Measurements from ENCODE around the gene PRKCB. TPM values are rescaled to one million over a fixed set of nuclear protein-coding genes. Genes with fewer than 3 reads are reported as not detected.

Gene PRKCB
- total RNA-seq, 1 experiment from 2014 or later: 0.89 TPM

DNA sequence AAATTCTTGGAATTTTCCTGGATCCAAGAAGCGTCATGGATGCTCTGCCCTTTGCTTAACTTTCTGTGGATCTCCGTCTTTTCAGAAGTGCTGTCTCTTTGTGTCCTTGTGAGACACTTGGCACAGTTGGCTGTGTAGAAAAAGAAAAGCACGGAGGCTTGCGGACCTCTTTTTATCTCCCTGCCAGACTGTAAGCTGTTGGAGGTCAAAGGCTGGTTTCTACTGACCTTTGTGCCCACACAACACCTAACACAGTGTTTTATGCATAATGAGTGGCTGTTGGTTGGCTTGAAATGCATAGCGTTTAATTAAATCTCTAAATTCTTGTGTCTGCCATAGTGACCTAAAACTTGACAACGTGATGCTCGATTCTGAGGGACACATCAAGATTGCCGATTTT lies 344.7 kb downstream of the PRKCB start:
- ATAC-seq: no peak
- no TSS peak for BruUV-seq (replicated peaks)
- CTCF ChIA-PET: no interaction called here
- TF ChIP-seq ZBTB33 (IDR thresholded peaks at IDR 0.05; ENCODE audit: extremely low read depth, insufficient replicate concordance, low read length) (no peak), ELF1 (IDR thresholded peaks at IDR 0.05; ENCODE audit: borderline replicate concordance, low read depth) (no peak), JUND (IDR thresholded peaks at IDR 0.05) (no peak), CEBPB (IDR thresholded peaks at IDR 0.05; ENCODE audit: low read depth) (no peak), ZNF274 (IDR thresholded peaks at IDR 0.05; ENCODE audit: low read depth, low read length) (no peak), RAD21 (IDR thresholded peaks at IDR 0.05; ENCODE audit: low read depth) (no peak), EZH2phosphoT487 (IDR thresholded peaks at IDR 0.05; ENCODE audit: borderline replicate concordance) (no peak), SIN3A (IDR thresholded peaks at IDR 0.05; ENCODE audit: low read depth) (no peak), YY1 (IDR thresholded peaks at IDR 0.05; ENCODE audit: extremely low read depth, insufficient replicate concordance, low read depth, low read length) (no peak), EZH2 (IDR thresholded peaks at IDR 0.05) (no peak), EGR1 (IDR thresholded peaks at IDR 0.05; ENCODE audit: low read depth) (no peak), CTCF (IDR thresholded peaks at IDR 0.05 in 2 of 3, conservative IDR thresholded peaks at IDR 0.05 in 1 of 3; ENCODE audit: borderline replicate concordance in 1 of 3, insufficient read depth in 1 of 3, low read depth in 2 of 3, low read length in 2 of 3) (no peak), ZFX (IDR thresholded peaks at IDR 0.05) (no peak), POLR2AphosphoS5 (IDR thresholded peaks at IDR 0.05; ENCODE audit: low read depth, low read length) (no peak)
- TF ChIP-seq, protein P1, sequence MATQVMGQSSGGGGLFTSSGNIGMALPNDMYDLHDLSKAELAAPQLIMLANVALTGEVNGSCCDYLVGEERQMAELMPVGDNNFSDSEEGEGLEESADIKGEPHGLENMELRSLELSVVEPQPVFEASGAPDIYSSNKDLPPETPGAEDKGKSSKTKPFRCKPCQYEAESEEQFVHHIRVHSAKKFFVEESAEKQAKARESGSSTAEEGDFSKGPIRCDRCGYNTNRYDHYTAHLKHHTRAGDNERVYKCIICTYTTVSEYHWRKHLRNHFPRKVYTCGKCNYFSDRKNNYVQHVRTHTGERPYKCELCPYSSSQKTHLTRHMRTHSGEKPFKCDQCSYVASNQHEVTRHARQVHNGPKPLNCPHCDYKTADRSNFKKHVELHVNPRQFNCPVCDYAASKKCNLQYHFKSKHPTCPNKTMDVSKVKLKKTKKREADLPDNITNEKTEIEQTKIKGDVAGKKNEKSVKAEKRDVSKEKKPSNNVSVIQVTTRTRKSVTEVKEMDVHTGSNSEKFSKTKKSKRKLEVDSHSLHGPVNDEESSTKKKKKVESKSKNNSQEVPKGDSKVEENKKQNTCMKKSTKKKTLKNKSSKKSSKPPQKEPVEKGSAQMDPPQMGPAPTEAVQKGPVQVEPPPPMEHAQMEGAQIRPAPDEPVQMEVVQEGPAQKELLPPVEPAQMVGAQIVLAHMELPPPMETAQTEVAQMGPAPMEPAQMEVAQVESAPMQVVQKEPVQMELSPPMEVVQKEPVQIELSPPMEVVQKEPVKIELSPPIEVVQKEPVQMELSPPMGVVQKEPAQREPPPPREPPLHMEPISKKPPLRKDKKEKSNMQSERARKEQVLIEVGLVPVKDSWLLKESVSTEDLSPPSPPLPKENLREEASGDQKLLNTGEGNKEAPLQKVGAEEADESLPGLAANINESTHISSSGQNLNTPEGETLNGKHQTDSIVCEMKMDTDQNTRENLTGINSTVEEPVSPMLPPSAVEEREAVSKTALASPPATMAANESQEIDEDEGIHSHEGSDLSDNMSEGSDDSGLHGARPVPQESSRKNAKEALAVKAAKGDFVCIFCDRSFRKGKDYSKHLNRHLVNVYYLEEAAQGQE (IDR thresholded peaks at IDR 0.05; ENCODE audit: low read depth): no peak
- TF ChIP-seq, protein P2, sequence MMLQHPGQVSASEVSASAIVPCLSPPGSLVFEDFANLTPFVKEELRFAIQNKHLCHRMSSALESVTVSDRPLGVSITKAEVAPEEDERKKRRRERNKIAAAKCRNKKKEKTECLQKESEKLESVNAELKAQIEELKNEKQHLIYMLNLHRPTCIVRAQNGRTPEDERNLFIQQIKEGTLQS (IDR thresholded peaks at IDR 0.05): no peak
- no peak for DNase-seq (ENCODE audit: low read depth, low spot score)
- Histone ChIP-seq H3K36me3 (ENCODE audit: control insufficient read depth in 1 of 2, insufficient read depth in 2 of 2, low read length in 2 of 2) (no peaks in the 10 kb centered on the region), H3K4me3 (replicated peaks in 1 of 2; ENCODE audit: low read depth in 1 of 2, low read length in 2 of 2) (no peak overlapping the region), H3K4me1 (ENCODE audit: control insufficient read depth in 1 of 2, insufficient read depth in 2 of 2, low read length in 2 of 2) (no peaks in the 10 kb centered on the region), H3K4me2 (ENCODE audit: low read length) (no peak overlapping the region), H3K27me3 (ENCODE audit: insufficient read depth, low read length) (peaks cover 27% of the 10 kb centered on the region), H3K9ac (ENCODE audit: low read length) (no peak overlapping the region), H4K20me1 (ENCODE audit: insufficient read depth) (no peaks in the 10 kb centered on the region), H3K79me2 (ENCODE audit: insufficient read depth, low read length) (no peaks in the 10 kb centered on the region), H2AFZ (ENCODE audit: low read depth, low read length, poor library complexity, severe bottlenecking) (no peak overlapping the region), H3K27ac (ENCODE audit: low read depth, low read length) (no peak overlapping the region), H3K9me3 (ENCODE audit: control insufficient read depth in 1 of 2, insufficient read depth in 1 of 2, low read depth in 1 of 2, low read length in 2 of 2) (no peaks in the 10 kb centered on the region), H3K9me2 (ENCODE audit: insufficient read depth) (no peaks in the 10 kb centered on the region)
- intact Hi-C loops (cut with micrococcal nuclease): no loop called here
- RAD21 ChIA-PET (ENCODE audit: low non-redundant PET in 1 of 2, low total read pairs in 2 of 2, uncharacterized antibody in 2 of 2, unreplicated experiment in 2 of 2): no interaction called here
- POLR2A ChIA-PET: no interaction called here

Data from HCT116 (cell line).